Lower leg skin (tissue), 3 donors: Measurements from ENCODE around the gene TMEM44.

Source experiments
- CTCF ChIP-seq, 3 donors: fragments of 450-650 bp; IDR thresholded peaks; one replicate each; pipeline ENCODE4 v1.5.1; 2016; ENCODE audit warnings: antibody characterized with exemption in 3 of 3, mild to moderate bottlenecking in 3 of 3, moderate library complexity in 2 of 3
- POLR2A ChIP-seq, 2 donors: fragments of 450-650 bp; IDR thresholded peaks; one replicate each; pipeline ENCODE4 v1.6.1; 2016 to 2017; ENCODE audit warnings: antibody characterized with exemption in 2 of 2, mild to moderate bottlenecking in 1 of 2, moderate library complexity in 1 of 2

GRCh38 chr3:194608981-194609380 is 24.2 kb downstream of the TMEM44 start:
- TF ChIP-seq CTCF (IDR thresholded peaks at IDR 0.05) (no peak), POLR2A (IDR thresholded peaks at IDR 0.05) (no peak)
